ENCODE results near the gene SLC39A10.

SLC39A10 gene

DNA sequence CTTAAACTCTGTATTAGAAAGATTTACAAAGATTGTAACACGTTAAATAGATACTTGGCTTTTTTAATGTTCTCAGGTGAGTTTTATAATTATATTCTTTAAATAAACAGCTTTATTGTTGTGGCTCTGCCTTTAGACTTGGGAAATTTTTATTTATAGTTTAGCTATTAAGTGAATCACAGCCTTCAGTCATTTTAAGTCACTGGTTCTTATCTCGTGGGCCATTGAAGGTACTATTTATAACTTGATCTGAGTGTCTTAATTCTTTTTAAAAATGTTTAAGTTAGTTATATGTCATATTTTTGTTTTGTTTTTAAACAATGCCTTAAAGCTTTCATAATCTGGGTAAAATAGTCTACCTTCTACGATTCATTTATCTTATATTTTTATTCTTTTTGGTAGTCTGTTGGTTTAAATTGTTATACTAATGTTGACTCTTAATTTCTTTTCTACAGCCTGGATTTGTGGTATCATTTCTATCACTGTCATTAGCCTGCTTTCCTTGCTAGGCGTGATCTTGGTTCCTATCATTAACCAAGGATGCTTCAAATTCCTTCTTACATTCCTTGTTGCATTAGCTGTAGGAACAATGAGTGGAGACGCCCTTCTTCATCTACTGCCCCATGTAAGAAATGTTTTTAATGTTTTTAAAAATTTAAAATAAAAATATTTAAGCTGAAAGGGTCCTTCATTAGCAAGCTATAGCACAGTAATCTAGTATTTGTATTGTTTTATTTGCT lies 49.3 kb downstream of the SLC39A10 start:
- in situ Hi-C loops (cut with MboI; ENCODE audit: low pct_unique_long_range_greater_than_20kb, low sequenced_read_pairs, unreplicated experiment) = no loop called here
- TF ChIP-seq, protein P1, sequence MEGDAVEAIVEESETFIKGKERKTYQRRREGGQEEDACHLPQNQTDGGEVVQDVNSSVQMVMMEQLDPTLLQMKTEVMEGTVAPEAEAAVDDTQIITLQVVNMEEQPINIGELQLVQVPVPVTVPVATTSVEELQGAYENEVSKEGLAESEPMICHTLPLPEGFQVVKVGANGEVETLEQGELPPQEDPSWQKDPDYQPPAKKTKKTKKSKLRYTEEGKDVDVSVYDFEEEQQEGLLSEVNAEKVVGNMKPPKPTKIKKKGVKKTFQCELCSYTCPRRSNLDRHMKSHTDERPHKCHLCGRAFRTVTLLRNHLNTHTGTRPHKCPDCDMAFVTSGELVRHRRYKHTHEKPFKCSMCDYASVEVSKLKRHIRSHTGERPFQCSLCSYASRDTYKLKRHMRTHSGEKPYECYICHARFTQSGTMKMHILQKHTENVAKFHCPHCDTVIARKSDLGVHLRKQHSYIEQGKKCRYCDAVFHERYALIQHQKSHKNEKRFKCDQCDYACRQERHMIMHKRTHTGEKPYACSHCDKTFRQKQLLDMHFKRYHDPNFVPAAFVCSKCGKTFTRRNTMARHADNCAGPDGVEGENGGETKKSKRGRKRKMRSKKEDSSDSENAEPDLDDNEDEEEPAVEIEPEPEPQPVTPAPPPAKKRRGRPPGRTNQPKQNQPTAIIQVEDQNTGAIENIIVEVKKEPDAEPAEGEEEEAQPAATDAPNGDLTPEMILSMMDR (IDR thresholded peaks at IDR 0.05; ENCODE audit: extremely low read depth, insufficient read depth, missing control alignments) = no peak
- no peak for DNase-seq (ENCODE audit: low spot score)

DNA sequence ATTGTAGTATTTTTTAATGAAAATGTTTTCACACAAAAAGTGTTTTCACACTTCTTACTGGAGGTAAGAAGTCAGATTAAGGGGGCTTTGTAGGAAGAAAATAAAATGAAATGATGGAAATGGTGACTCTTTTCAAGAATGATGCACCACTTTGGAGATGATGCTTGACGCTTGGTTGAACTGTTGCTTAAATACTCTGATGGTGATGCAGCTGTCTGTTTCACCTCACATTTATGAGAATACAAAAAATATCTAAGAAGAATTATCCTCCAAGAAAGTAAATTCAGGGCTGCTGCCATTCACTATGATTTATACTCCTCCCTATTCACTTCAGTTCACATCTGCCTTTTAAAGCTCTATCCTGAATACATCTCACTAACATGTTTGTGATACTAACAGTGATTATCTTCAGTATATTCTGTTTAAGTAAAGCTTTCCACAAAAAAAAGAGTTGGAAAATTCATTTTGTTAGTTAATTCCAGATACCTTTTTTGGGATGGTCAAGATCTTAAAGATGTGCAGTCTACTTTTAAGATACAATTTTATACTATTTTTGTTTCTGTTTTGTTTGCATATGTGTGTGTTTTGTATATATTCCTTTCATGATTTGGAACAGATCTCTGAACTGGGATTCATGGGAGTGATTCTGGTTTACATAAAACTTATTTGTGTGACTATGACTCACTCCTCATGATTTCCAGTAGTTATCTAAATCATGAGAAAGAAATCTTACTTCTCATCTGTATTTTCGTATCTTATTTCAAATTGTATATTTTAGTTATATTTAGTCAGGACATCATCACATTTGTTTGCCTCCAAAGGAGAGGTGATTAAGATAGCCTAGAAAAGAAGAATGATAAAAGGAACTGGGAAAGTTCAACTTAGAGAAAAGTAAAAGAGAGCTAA lies 53.1 kb downstream of the SLC39A10 start:
- TF ChIP-seq, protein P1 (IDR thresholded peaks at IDR 0.05; ENCODE audit: extremely low read depth, insufficient read depth, missing control alignments) = no peak
- in situ Hi-C loops (cut with MboI; ENCODE audit: low pct_unique_long_range_greater_than_20kb, low sequenced_read_pairs, unreplicated experiment) = no loop called here
- DNase-seq (ENCODE audit: low spot score) = no peak

DNA sequence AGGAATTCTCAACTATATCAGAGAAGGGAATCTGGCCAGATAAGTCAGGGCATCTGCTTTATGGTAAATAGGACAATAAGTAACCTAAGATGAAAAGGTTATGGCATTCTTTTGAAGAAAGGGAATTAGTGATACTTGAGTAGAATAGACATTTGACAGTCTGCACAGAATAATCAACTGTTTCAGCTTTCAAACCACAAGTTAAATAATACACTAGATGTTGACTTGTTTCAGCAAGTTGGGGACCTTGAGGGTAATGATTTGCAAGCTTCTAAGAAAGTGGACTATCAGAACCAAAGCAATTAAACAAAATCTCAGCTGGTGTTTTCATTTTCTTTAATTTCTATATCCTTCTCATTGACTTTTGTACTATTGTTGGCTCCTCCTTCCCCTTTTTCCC lies 54.5 kb downstream of the SLC39A10 start:
- TF ChIP-seq, protein P1 (IDR thresholded peaks at IDR 0.05; ENCODE audit: extremely low read depth, insufficient read depth, missing control alignments) = no peak
- in situ Hi-C loops (cut with MboI; ENCODE audit: low pct_unique_long_range_greater_than_20kb, low sequenced_read_pairs, unreplicated experiment) = no loop called here
- DNase-seq (ENCODE audit: low spot score) = no peak

DNA sequence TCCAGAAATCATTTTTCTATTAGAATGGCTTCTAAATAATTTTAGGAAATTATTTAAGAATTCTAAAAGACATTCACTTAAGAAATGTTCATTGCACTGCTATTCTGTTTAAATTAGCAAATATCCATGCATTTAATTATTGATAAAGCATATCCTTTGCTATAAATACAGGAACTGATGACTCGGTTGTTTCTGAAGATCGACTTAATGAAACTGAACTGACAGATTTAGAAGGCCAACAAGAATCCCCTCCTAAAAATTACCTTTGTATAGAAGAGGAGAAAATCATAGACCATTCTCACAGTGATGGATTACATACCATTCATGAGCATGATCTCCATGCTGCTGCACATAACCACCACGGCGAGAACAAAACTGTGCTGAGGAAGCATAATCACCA lies 59.4 kb downstream of the SLC39A10 start:
- DNase-seq (ENCODE audit: low spot score) = no peak
- TF ChIP-seq, protein P1 (IDR thresholded peaks at IDR 0.05; ENCODE audit: extremely low read depth, insufficient read depth, missing control alignments) = no peak
- in situ Hi-C loops (cut with MboI; ENCODE audit: low pct_unique_long_range_greater_than_20kb, low sequenced_read_pairs, unreplicated experiment) = no loop called here

DNA sequence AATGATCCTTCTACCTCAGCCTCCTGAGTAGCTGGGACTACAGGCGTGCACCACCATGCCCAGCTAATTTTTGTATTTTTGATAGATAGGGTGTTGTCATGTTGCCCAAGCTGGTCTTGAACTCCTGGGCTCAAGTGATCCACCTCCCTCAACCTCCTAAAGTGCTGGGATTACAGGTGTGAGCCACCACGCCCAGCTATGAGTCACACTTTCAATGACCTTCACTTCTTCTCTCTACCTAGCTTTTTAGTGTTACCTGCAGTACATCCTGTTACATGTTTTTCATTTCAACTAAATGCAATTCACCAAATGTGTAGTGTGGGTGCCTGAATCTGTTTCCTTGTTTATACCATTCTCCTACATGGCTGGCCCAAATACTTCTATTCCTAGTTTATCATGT lies 64.0 kb downstream of the SLC39A10 start:
- DNase-seq (ENCODE audit: low spot score) = no peak
- in situ Hi-C loops (cut with MboI; ENCODE audit: low pct_unique_long_range_greater_than_20kb, low sequenced_read_pairs, unreplicated experiment) = no loop called here
- TF ChIP-seq, protein P1 (IDR thresholded peaks at IDR 0.05; ENCODE audit: extremely low read depth, insufficient read depth, missing control alignments) = no peak

DNA sequence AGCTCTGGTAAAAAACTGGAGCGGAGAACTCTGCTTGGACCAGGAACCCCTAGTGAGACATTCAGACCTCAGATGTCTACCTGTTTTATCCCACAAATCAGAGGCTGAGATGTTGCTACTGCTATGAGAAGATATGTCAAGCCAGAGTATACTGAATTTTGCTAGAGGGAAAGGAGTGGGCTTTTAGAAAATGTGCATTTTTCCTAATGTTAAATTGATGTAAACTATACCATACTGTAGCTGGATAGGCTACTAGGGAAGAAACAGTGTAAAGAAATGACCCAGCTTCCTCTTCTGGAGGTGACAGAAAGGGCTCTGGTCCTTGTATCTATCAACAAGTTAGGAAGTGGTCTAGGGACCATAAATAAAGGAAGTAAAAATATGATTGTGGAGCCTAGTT lies 65.0 kb downstream of the SLC39A10 start:
- DNase-seq (ENCODE audit: low spot score) = no peak
- in situ Hi-C loops (cut with MboI; ENCODE audit: low pct_unique_long_range_greater_than_20kb, low sequenced_read_pairs, unreplicated experiment) = no loop called here
- TF ChIP-seq, protein P1 (IDR thresholded peaks at IDR 0.05; ENCODE audit: extremely low read depth, insufficient read depth, missing control alignments) = no peak
